IMR-90 (cell line): ENCODE results near the gene RASGRP2. TPM values are rescaled to one million over a fixed set of nuclear protein-coding genes. Genes with fewer than 3 reads are reported as not detected.

Experiments
- polyA plus RNA-seq, 3 experiments: library from polyadenylated mRNA; depleted of rRNA; stranded (reverse); fragments of >200 nt; gene quantifications; 2 replicates each; pipeline ENCODE4 v1.2.3, GENCODE V29; 2012; ENCODE audit warnings: low replicate concordance in 1 of 3
- total RNA-seq: library from RNA; depleted of rRNA; stranded (reverse); fragments of >200 nt; gene quantifications from 2 replicates; pipeline ENCODE4 v1.2.3, GENCODE V29; 2012; rRNA removed

The RASGRP2 gene
- total and polyA plus RNA-seq, 2 of the 4 experiments (the other 2 are of a cell fraction), result 1.2 TPM; not detected in 1

Other genes with a start within 250 kb of the RASGRP2 start
- not detected in 2 replicates for gene SLC22A11, start 188.2 kb downstream of the RASGRP2 start, total RNA-seq
- not detected in 2 replicates for gene SLC22A11, start 188.2 kb downstream of the RASGRP2 start, polyA plus RNA-seq (2012; rRNA removed)
- not detected in 2 replicates for gene SLC22A12, start 152.9 kb downstream of the RASGRP2 start, total RNA-seq
- not detected in 2 replicates for gene SLC22A12, start 152.9 kb downstream of the RASGRP2 start, polyA plus RNA-seq (2012; rRNA removed)
- gene NRXN2, start 20.9 kb downstream of the RASGRP2 start, total RNA-seq, result 0.18 and 0.28 TPM in 2 replicates
- gene NRXN2, start 20.9 kb downstream of the RASGRP2 start, polyA plus RNA-seq (2012; rRNA removed), result 0.13 and 0.22 TPM in 2 replicates
- gene PYGM, start 15.8 kb upstream of the RASGRP2 start, total RNA-seq, result under 0.01 and 0.18 TPM in 2 replicates
- 0.21 and 0.46 TPM in 2 replicates for gene PYGM, start 15.8 kb upstream of the RASGRP2 start, polyA plus RNA-seq (2012; rRNA removed)
- 56.8 and 76.1 TPM in 2 replicates for gene SF1, start 34.4 kb upstream of the RASGRP2 start, total RNA-seq
- 75.0 and 88.0 TPM in 2 replicates for gene SF1, start 34.4 kb upstream of the RASGRP2 start, polyA plus RNA-seq (2012; rRNA removed)
- 9.2 and 11.7 TPM in 2 replicates for gene MAP4K2, start 59.1 kb upstream of the RASGRP2 start, total RNA-seq
- 16.6 and 22.2 TPM in 2 replicates for gene MAP4K2, start 59.1 kb upstream of the RASGRP2 start, polyA plus RNA-seq (2012; rRNA removed)
- 8.8 and 9.4 TPM in 2 replicates for gene MEN1, start 66.4 kb upstream of the RASGRP2 start, total RNA-seq
- 35.7 and 44.7 TPM in 2 replicates for gene MEN1, start 66.4 kb upstream of the RASGRP2 start, polyA plus RNA-seq (2012; rRNA removed)
- under 0.01 TPM in 2 replicates for gene CDC42BPG, start 100.5 kb upstream of the RASGRP2 start, total RNA-seq
- gene CDC42BPG, start 100.5 kb upstream of the RASGRP2 start, polyA plus RNA-seq (2012; rRNA removed), result 0.10 and 0.12 TPM in 2 replicates
- gene EHD1, start 134.5 kb upstream of the RASGRP2 start, total RNA-seq, result 107 and 125 TPM in 2 replicates
- 209 and 216 TPM in 2 replicates for gene EHD1, start 134.5 kb upstream of the RASGRP2 start, polyA plus RNA-seq (2012; rRNA removed)
- 3.2 and 3.6 TPM in 2 replicates for gene ATG2A, start 173.1 kb upstream of the RASGRP2 start, total RNA-seq
- 10.5 and 12.7 TPM in 2 replicates for gene ATG2A, start 173.1 kb upstream of the RASGRP2 start, polyA plus RNA-seq (2012; rRNA removed)
- 6.4 and 6.5 TPM in 2 replicates for gene PPP2R5B, start 180.5 kb upstream of the RASGRP2 start, total RNA-seq
- 23.5 and 23.6 TPM in 2 replicates for gene PPP2R5B, start 180.5 kb upstream of the RASGRP2 start, polyA plus RNA-seq (2012; rRNA removed)
- gene GPHA2, start 191.8 kb upstream of the RASGRP2 start, total RNA-seq, result not detected in 2 replicates
- gene GPHA2, start 191.8 kb upstream of the RASGRP2 start, polyA plus RNA-seq (2012; rRNA removed), result not detected in 2 replicates
- not detected in 2 replicates for gene MAJIN, start 228.0 kb upstream of the RASGRP2 start, total RNA-seq
- gene MAJIN, start 228.0 kb upstream of the RASGRP2 start, polyA plus RNA-seq (2012; rRNA removed), result not detected in 2 replicates